Caco-2 (cell line): Measurements from ENCODE around the gene ACAD8. TPM values are rescaled to one million over a fixed set of nuclear protein-coding genes. Genes with fewer than 3 reads are reported as not detected.
"Not testable (repeated sequence)": the region's sequence is repeated elsewhere in the genome, so short reads cannot be mapped to it uniquely, and the experiment has no call there.

Experiments
- BruUV-seq: library from RNA; stranded (reverse); fragments of 400-500 nt; replicated peaks from 2 replicates; lab custom pipeline; 2021; lab: Mats Ljungman, UMichigan
- CTCF ChIA-PET: fragments of 300-600 bp; sonication (Branson Sonifier 250); formaldehyde crosslinking; loops from one replicate; lab custom pipeline; 2022; ENCODE audit warnings: antibody characterized with exemption; lab: Charles Lee
- POLR2A ChIA-PET: fragments of 300-600 bp; sonication (Branson Sonifier 250); formaldehyde crosslinking; loops from one replicate; lab custom pipeline; 2022; ENCODE audit warnings: antibody characterized with exemption; lab: Charles Lee
- DNase-seq, 2 experiments: peaks; one replicate each; pipeline versions ENCODE4 v3.0.0 to v3.0.0-alpha.2; 2020 to 2022
- H3K27me3 ChIP-seq: replicated peaks from 2 replicates; pipeline ENCODE4 v1.6.0; 2011; ENCODE audit warnings: low read length; ENCODE audit not compliant: control insufficient read depth, insufficient read depth
- H3K36me3 ChIP-seq: 2 replicates; pipeline ENCODE4 v1.5.1; 2011; ENCODE audit warnings: low read length; ENCODE audit not compliant: control insufficient read depth, insufficient read depth
- H3K4me1 ChIP-seq: fragments of 250-450 bp; sonication (Bioruptor Pico); 2 replicates; pipeline ENCODE4 v1.5.1; 2020; ENCODE audit warnings: mild to moderate bottlenecking
- H3K4me3 ChIP-seq: 2 replicates; pipeline ENCODE4 v1.5.1; 2011; ENCODE audit warnings: low read depth, mild to moderate bottlenecking, control low read depth, low read length
- H3K9me3 ChIP-seq: fragments of 250-450 bp; sonication (Bioruptor Pico); 2 replicates; pipeline ENCODE4 v1.5.1; 2020; ENCODE audit warnings: mild to moderate bottlenecking, moderate library complexity
- H3K27ac Mint-ChIP-seq: one replicate; pipeline ENCODE4 v1.8.0; 2022; ENCODE audit warnings: mixed read lengths; ENCODE audit not compliant: unreplicated experiment
- H3K27me3 Mint-ChIP-seq: one replicate; pipeline ENCODE4 v1.8.0; 2022; ENCODE audit warnings: mixed read lengths; ENCODE audit not compliant: insufficient read depth, unreplicated experiment
- H3K36me3 Mint-ChIP-seq: one replicate; pipeline ENCODE4 v1.8.0; 2022; ENCODE audit warnings: mild to moderate bottlenecking, mixed read lengths; ENCODE audit not compliant: insufficient read depth, unreplicated experiment
- H3K4me1 Mint-ChIP-seq: one replicate; pipeline ENCODE4 v1.8.0; 2022; ENCODE audit warnings: low read depth, mixed read lengths; ENCODE audit not compliant: unreplicated experiment
- H3K4me3 Mint-ChIP-seq: one replicate; pipeline ENCODE4 v1.8.0; 2022; ENCODE audit warnings: mild to moderate bottlenecking, moderate library complexity, mixed read lengths; ENCODE audit not compliant: unreplicated experiment
- H3K9me3 Mint-ChIP-seq: one replicate; pipeline ENCODE4 v1.8.0; 2022; ENCODE audit warnings: mixed read lengths; ENCODE audit not compliant: unreplicated experiment
- CTCF ChIP-seq, 2 experiments: fragments of 200-600 bp in 1 of 2; IDR thresholded peaks; 1 replicate in 1 of 2; 2 replicates in 1 of 2; pipeline versions ENCODE4 v1.5.1 to v1.8.0; 2011 to 2022; ENCODE audit warnings: antibody characterized with exemption in 1 of 2, control low read depth in 1 of 2, inconsistent platforms in 1 of 2, low read depth in 1 of 2, low read length in 1 of 2, mild to moderate bottlenecking in 1 of 2, moderate library complexity in 1 of 2; ENCODE audit not compliant: insufficient read depth in 1 of 2, severe bottlenecking in 1 of 2, unreplicated experiment in 1 of 2
- intact Hi-C: fragments of 100-400 bp; cut with micrococcal nuclease; formaldehyde crosslinking; loops from one replicate; pipeline ENCODE4 v1.10.0; 2022; ENCODE audit not compliant: unreplicated experiment
- total RNA-seq: library from RNA; stranded (reverse); gene quantifications from 2 replicates; pipeline ENCODE4 v1.2.3, GENCODE V29; 2022

ACAD8 gene
- total RNA-seq, 1 experiment from 2014 or later, result 52.0 TPM

GRCh38 chr11:134252346-134253187 lies 801 bp upstream of the ACAD8 start:
- peaks cover 7% of the 10 kb centered on the region for H3K4me1 Mint-ChIP-seq
- DNase-seq, result peak in 1 of 2 experiments; percentile 54
- peaks cover 26% of the 10 kb centered on the region for H3K36me3 Mint-ChIP-seq
- H3K4me3 ChIP-seq, result peak overlapping the region; percentile 64
- no TSS peak for BruUV-seq
- intact Hi-C loops, result loop anchor here (1.0 to 5.0 kb wide), 2 partner anchors 28 to 80 kb away; partner anchors contain the start of genes GLB1L2 and VPS26B
- ChIA-PET POLR2A (interaction anchor here (0.5 to 1.1 kb wide), 2 partner anchors 9 to 13 kb away, joined by 3 to 6 read pairs; no protein-coding TSS in a partner anchor), CTCF (interaction anchor here (1.1 to 1.3 kb wide), 2 partner anchors 8 to 28 kb away, joined by 6 to 8 read pairs; partner anchors contain the start of genes NCAPD3 and VPS26B)
- no peaks in the 10 kb centered on the region for H3K27me3 Mint-ChIP-seq
- H3K9me3 ChIP-seq, result no peaks in the 10 kb centered on the region
- no peaks in the 10 kb centered on the region for H3K9me3 Mint-ChIP-seq
- peak overlapping the region; percentile 89 for H3K4me3 Mint-ChIP-seq
- H3K27ac Mint-ChIP-seq, result peak overlapping the region; percentile 63
- H3K36me3 ChIP-seq, result no peaks in the 10 kb centered on the region; the same call in 1 of the 2 replicates
- no peak for TF ChIP-seq CTCF (IDR thresholded peaks at IDR 0.05; ENCODE audit: insufficient read depth in 1 of 2, low read depth in 1 of 2, low read length in 1 of 2, severe bottlenecking in 1 of 2, unreplicated experiment in 1 of 2)
- 0 out of 2 replicates have a peak, but pooled peaks cover 10% of the 10 kb centered on the region for H3K4me1 ChIP-seq
- no peaks in the 10 kb centered on the region for H3K27me3 ChIP-seq

GRCh38 chr11:134254433-134255183 lies 1.2 kb downstream of the ACAD8 start:
- no peaks in the 10 kb centered on the region for H3K9me3 ChIP-seq
- intact Hi-C loops, result loop anchor here (5.0 kb wide), 1 partner anchor 78 kb away; the partner anchor contains the start of gene GLB1L2
- ChIA-PET POLR2A (interaction anchor here (0.7 to 1.3 kb wide), 2 partner anchors 31 to 1196 kb away, joined by 9 to 10 read pairs; partner anchors contain the start of gene NCAPD3), CTCF (interaction anchor here (0.6 to 1.4 kb wide), 3 partner anchors 8 to 33 kb away, joined by 3 to 8 read pairs (median 3); no protein-coding TSS in a partner anchor)
- BruUV-seq, result TSS peak; percentile 46
- H3K27me3 ChIP-seq, result no peaks in the 10 kb centered on the region
- peak overlapping the region; percentile 89 for H3K4me3 Mint-ChIP-seq
- 0 out of 2 replicates have a peak, but pooled peaks cover 10% of the 10 kb centered on the region for H3K4me1 ChIP-seq
- TF ChIP-seq CTCF (IDR thresholded peaks at IDR 0.05; ENCODE audit: insufficient read depth in 1 of 2, low read depth in 1 of 2, low read length in 1 of 2, severe bottlenecking in 1 of 2, unreplicated experiment in 1 of 2), result no peak
- no peak overlapping the region for H3K27ac Mint-ChIP-seq
- no peaks in the 10 kb centered on the region for H3K9me3 Mint-ChIP-seq
- H3K4me1 Mint-ChIP-seq, result peaks cover 7% of the 10 kb centered on the region
- H3K4me3 ChIP-seq, result peak overlapping the region; percentile 64
- H3K27me3 Mint-ChIP-seq, result no peaks in the 10 kb centered on the region
- no peaks in the 10 kb centered on the region; the same call in 1 of the 2 replicates for H3K36me3 ChIP-seq
- H3K36me3 Mint-ChIP-seq, result peaks cover 8% of the 10 kb centered on the region
- DNase-seq, result no peak

GRCh38 chr11:134255184-134255561 lies 1.8 kb downstream of the ACAD8 start:
- CTCF ChIA-PET, result interaction anchor here (1.1 kb wide), 1 partner anchor 33 kb away, joined by 3 read pairs; no protein-coding TSS in a partner anchor
- H3K9me3 ChIP-seq, H3K4me3 ChIP-seq, H3K9me3 Mint-ChIP-seq, H3K4me1 Mint-ChIP-seq, intact Hi-C loops, POLR2A ChIA-PET, H3K27me3 ChIP-seq, DNase-seq, BruUV-seq, H3K27me3 Mint-ChIP-seq, H3K36me3 Mint-ChIP-seq, H3K27ac Mint-ChIP-seq, H3K4me3 Mint-ChIP-seq, H3K36me3 ChIP-seq: not testable (repeated sequence)
- 0 out of 2 replicates have a peak, but pooled peaks cover 10% of the 10 kb centered on the region for H3K4me1 ChIP-seq
